ENCODE data around the gene CHD3. TPM values are rescaled to one million over a fixed set of nuclear protein-coding genes. Genes with fewer than 3 reads are reported as not detected.
A peak's percentile ranks its signal among the peaks of the same experiment; 100 is the strongest.

CHD3 gene
- polyA plus RNA-seq, 1 donor = 66.1 TPM

DNA sequence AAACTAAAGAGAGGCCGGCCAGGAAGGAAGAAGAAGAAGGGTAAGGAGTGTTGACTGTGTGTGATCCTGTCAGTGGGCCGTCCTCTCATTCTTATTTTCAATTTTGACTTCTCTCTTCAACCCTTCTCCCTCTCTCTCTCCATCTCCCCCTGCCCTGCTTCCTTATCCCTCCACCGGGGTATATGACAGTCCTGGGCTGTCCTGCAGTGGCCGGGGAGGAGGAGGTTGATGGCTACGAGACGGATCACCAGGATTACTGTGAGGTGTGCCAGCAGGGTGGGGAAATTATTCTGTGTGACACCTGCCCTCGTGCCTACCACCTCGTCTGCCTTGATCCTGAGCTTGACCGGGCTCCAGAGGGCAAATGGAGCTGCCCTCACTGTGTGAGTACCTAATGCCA lies 5.6 kb downstream of the CHD3 start:
- no peak for DNase-seq (ENCODE audit: low read depth)

DNA sequence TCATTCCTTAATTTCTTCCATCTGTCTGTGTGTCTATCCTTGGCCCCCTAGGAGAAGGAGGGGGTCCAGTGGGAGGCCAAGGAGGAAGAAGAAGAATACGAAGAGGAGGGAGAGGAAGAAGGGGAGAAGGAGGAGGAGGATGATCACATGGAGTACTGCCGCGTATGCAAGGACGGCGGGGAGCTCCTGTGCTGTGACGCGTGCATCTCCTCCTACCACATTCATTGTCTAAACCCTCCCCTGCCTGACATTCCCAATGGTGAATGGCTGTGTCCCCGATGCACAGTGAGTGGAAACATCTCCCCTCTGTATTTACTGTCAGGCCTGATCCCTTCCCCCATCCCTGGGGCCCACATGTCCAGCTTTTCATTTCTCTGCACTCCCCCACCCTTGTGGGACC lies 6.3 kb downstream of the CHD3 start:
- DNase-seq (ENCODE audit: low read depth) = no peak

DNA sequence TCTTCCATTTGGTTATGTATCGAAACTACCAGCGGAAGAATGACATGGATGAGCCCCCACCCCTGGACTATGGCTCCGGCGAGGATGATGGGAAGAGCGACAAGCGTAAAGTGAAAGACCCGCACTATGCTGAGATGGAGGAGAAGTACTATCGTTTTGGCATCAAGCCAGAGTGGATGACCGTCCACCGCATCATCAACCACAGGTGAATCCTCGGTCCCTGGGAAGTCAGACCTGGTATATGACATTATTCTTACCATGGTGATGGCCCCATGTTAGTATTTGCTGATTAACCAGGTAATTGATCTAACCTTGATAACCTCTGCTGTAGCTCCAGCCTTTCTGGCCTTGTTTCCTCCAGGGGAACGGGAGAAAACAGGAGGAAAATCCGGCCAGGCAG lies 8.5 kb downstream of the CHD3 start:
- DNase-seq (ENCODE audit: low read depth) = no peak

DNA sequence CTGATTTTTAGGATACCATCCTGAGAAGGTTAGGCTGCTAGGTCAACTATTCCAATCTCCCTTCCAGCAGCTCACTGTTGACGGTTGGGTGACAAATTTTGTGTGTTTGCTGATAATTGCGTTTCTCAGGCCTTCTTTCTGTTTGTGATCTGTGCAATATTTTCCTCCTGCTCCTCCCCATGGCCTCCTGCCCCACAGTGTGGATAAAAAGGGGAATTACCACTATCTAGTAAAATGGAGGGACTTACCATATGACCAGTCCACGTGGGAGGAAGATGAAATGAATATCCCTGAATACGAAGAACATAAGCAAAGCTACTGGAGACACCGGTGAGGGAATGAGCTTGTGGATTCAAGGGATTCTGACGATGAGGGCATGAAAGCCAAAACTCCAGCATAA lies 9.2 kb downstream of the CHD3 start:
- no peak for DNase-seq (ENCODE audit: low read depth)

DNA sequence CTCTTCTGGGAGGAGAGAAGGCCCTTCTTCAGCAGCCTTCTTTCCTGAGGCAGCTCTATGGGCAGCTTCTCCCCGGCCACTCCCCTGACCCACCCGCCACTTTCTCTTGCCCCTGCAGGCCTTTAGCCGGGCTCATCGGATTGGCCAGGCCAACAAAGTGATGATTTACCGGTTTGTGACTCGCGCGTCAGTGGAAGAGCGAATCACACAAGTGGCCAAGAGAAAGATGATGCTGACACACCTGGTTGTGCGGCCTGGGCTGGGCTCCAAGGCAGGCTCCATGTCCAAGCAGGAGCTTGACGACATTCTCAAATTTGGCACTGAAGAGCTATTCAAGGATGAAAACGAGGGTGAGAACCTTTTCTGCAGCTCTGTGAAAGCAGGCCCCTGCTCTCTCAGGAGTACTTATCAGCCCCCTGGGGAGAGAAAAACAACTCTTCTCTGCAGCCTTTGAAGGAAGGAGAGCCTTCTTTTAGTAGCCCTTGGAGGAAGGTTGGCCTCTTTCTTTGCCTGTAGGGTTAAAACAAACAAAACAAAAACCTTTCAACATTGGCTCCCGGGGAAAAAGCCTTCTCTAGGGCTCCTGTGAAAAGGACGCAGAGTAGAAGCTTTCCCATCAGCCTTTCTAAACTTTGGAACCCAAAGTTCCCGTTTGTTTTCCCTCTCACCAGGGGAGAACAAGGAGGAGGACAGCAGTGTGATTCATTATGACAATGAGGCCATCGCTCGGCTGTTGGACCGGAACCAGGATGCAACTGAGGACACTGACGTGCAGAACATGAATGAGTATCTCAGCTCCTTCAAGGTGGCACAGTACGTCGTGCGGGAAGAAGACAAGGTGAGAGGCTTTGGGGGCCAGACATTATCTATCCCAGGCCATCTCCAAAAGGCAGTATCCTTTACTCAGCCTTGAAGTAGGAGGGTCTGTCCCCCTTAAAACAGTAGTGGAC lies 14.8 kb downstream of the CHD3 start:
- DNase-seq (ENCODE audit: low read depth) = no peak

DNA sequence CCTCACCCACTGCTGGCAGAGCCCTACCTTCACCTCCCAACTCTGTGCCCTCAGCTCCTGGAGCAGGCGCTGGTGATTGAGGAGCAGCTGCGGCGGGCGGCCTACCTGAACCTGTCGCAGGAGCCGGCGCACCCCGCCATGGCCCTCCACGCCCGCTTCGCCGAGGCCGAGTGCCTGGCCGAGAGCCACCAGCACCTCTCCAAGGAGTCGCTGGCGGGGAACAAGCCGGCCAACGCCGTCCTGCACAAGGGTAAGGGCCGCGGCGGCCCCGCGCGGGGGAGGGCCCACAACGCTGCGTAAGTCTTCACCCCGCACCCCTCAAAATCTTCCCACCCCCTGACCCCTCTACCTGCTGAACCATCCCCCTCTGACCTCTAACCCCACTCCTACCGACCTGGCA lies 20.5 kb downstream of the CHD3 start:
- DNase-seq (ENCODE audit: low read depth) = no peak

DNA sequence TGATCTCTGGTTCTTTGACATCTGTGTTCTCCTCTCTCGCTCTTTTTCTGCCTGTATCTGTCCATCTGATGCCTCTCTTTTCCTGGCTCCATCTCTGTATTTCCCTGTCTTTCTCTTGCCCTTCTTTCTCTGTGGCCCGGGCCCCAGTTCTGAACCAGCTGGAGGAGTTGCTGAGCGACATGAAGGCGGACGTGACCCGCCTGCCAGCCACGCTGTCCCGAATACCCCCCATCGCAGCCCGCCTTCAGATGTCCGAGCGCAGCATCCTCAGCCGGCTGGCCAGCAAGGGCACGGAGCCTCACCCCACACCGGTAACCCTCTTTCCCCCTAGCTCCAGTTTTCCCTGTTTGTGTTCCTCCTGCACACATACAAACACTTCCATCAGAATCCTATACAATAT lies 21.7 kb downstream of the CHD3 start:
- DNase-seq (ENCODE audit: low read depth) = no peak

DNA sequence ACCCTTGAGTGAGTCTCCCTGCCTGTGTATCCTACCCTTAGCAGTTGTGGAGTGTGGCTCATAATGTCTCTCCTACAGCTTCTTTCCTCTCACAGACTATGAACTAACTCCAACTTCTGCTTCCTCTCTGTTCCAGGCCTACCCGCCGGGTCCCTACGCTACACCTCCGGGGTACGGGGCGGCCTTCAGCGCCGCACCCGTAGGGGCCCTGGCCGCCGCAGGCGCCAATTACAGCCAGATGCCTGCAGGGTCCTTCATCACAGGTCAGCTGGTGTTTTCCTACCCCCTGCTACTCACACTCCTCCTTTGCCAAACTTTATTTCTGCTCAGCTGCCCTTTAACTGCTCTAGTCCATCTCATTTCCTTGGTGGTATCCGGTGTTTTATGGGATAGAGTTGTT lies 22.1 kb downstream of the CHD3 start:
- no peak for DNase-seq (ENCODE audit: low read depth)

DNA sequence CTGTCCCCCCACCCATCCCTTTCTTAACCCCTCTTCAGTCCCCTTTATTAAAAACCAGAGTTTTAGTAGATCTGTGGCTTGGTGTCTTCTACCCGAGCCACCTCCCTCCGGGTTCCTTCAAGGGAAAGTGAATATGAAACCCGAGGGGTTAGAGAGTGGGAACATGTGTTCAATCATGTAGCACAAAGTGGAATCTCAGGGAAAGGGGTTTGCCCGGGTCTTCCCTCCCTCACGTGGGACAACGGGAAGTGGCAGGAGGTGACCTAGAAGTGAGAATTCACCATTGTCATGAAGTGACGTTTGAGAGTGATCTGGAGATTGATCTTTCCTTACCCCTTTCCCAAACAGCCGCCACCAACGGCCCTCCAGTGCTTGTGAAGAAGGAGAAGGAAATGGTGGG lies 22.5 kb downstream of the CHD3 start:
- DNase-seq (ENCODE audit: low read depth) = no peak

DNA sequence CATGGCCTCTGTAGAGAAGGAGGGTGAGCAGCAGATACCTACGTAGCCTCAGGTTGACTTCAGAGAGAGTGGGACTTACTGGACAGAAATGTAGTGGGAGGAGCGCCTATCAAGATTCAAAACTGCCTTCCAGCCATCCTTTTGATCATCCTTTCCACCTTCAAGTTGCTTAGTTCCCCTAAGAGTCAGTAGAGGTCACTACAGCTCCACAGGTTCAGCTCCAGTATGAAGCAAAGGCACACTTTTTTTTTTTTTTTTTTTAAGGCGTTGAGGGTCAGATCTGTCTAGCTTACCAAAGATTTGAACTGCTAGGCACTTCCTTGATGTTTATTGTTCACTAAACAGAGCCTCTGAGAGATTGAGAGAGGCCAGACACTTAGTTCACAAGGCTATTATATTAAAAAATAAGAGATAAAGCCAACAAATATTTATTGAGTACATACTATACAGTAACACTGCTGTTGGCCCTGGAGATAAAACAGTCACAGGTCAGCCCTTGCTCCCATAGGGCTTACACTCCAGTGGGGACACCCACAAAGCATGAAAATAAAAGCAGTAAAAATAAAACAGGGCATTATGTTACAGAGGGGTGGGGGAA lies 24.4 kb downstream of the CHD3 start:
- DNase-seq (ENCODE audit: low read depth) = no peak

DNA sequence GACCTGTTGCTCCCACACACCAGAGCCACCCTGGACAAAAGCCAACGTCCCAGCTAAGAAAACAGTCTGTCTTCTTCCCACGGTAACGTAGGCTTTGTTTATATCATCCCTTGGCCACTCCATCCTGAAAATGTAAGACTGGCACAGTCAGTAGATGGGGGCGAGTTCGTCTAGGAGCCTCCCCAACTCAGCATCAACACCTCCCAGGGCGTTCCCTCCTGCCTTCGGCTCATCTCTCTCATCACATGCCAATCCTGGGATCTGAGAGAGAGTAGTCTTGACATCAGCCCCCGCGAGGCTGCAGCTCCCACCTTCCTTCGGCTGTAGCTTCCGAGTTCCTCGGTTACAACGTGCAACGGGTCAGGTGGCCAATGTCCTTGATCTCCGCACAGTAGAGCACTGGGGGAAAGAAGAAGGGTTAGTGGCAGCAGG lies 26.6 kb downstream of the CHD3 start:
- no peak for DNase-seq (ENCODE audit: low read depth)

DNA sequence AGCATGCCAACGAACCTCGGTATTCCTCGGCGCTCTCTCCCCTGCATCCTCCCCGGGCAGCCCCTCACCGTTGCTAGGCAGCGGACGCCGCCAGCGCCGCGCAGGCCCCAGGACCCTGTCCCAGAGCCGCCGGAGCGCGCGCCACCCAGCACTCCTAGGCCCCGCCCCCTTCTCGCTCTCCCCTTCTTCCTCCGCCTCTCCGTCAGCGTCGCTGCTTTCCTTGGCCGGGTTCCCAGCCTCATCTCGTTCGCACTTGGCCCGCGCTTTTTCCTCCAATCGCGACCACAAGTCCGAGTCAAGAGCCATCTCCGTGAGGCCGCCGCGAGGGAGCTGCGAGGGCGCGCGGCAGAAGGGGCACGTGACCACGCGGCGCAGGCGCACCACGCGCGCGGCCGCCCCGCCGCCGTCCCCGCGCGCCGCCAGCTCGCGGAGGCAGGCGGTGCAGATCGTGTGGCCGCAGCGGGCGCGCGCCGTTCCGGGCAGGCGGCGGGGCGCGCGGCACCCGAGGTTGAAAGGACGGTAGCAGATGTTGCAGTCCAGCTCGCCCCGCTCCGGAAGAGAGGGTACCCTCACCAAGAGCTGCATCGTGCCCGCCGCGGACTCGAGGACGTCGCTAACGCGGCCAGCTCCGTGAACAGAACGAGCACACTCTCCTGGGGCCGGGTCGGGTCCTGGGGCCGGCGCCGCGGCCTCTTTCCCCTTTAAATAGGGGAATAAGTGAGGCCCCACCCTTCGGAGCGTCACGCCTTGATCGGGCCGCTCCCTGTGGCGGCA lies 27.2 kb downstream of the CHD3 start, which contains the start of gene RNF227:
Gene RNF227, minus strand, starts transcription at position 679 of the 774 bp plus-strand sequence. Its CDS starts 94 bp downstream, at position 585.
- peak; percentile 84 for DNase-seq (ENCODE audit: low read depth)

DNA sequence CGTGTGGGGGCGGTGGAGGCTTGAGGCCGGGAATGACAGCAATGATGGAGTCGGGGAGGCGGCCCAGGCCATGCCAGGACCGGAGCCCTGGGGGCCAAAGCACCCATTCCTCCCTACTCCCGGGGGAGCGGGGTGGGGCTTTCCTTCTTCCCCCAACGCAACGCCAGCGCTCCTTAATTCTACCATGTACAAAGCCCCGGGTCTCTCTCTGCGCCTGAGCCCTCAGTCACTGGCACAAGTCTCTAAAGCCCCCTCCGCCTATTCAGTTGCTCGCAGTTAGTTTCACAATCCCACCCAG lies 27.7 kb downstream of the CHD3 start:
- no peak for DNase-seq (ENCODE audit: low read depth)

DNA sequence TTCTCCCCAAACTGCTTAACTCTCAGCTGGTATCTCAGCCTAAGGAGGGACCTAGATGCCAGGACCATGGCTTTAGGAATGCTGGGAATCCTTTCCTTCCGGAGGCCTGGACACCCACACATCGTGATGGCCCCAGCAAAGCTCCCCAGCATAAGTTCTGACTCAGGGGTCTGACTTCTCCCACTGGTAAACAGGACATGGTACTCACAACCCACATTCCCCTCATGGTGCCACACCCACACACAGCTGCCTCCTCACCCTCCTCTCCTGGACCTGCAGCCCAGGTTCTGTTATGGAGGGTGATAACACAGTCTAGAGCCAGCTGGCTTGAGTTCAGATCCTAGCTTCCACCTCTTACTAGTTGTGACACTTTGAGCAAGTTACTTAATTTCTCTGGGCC lies 28.2 kb downstream of the CHD3 start:
- DNase-seq (ENCODE audit: low read depth) = no peak

DNA sequence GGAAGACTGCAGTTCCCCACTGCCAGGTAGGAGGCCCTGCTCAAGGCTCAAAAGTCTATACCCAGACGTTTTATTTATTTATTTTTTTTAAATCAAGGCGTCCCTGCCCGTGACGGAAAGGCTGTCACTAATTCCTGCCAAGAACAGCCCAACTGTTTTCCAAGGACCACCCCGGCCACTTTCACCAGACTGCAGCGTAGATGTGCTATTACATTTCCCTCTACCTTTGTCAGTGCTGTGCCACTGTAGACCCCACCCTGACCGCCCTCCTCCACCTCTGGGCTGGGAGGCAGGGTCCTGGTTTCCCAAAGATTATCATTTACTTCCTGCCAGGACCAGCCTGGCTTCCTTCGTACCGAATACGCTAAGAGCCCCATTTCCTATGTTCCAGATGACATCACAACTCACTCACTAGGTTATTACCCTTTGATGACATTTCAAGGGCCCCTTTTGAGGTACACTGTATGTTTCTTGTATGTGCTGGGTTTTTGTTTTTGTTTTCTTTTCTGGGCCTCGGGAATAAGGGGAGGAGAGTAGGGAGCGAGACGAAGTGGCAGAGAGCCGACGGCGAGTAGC lies 33.8 kb downstream of the CHD3 start:
- DNase-seq (ENCODE audit: low read depth) = no peak

DNA sequence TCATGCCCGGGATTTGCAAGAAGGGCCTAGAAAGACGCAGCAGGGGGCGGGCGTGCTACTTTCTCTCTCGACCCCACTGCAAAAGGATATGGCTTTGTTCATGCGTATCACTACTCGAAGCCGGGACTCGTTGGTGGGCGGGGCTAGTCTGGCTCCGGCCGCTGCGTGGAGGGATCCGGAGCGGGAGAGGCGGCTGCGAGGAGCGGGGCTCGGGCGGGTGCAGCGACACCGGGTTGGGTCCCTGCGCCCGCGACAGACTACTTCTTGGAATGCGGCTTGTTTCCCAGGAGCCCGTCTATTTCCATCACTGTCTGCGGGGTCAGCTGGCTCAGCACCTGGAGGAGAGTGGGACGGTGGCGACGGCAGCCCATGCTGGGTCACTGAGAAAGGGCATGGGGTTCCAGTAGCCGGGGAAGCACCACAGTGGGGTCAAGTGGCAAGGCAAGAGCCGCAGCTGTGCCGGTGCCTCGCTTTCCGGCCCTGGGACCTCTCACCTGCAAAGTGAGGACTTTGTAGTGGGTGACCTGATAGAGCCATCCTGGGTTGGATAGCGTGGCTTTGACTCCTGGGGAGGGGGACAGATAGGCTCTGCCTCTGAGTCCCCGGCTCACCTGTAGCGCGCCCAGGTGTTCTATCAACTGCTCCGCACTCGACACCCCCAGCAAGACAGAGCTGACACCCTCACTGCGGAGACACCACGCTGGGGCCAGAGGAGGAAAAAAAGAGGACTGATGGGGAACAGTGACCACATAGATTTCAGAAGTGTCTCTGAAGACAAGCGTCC lies 34.4 kb downstream of the CHD3 start:
- no peak for DNase-seq (ENCODE audit: low read depth)

DNA sequence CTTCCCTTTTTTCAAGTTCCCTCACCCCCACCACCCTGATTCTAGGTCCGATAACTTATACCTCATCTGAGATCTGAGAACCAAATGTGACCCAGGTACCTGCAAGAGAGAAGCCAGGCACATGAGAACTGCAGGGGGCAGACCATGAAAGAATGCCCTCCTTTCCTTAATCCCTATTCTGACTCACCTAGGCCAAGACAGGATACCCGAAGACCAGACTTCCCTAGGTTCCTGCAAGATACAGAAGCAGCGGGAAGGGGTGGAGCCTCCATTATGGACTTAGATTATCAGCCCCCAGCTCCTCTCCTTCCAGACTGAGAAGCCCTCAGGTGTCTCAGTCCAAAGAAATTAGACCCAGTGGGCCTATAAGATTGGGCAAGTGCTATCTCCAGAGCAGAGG lies 39.0 kb downstream of the CHD3 start:
- DNase-seq (ENCODE audit: low read depth) = no peak

DNA sequence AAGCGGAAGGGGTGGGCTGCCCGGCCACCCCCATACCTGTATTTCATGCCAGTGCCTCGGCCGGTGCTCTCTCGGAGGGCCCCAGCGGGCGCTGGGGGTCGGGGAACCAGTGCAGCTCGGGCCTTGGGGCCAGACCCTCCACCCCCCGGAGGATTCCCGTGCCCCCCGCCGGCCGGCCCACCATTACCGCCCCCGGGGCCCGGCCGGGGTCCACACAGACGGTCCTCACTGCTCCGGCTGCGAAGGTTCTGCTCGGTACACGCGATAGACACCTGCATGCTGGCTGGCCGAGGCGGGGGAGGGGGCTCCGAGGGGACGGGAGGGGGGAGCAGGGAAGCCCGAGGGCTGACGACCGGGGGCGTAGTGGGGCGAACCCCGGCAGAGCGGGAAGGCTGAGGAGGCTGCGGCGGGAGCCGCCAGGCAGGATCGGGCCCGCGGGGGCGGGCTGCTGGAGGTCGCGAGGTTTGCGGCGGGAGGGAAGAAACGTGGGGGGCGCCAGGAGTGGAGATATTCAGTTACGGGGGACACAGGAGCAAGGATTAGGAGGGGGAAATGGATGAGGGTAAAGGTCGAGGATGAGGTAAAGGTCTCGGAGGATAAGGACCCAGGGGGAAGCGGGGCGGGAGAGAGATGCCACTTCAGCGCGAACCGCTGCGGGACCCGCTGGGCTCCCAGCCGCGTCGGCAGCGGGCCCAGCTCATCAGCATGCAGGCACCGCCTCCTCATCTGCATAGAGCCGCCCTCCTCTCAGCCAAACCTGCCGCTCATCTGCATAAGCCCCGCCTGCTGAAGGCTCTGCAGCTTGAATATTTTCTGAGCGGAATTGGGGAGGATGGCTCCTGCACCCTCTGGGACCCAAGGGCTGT lies 40.8 kb downstream of the CHD3 start, which contains the start of gene KCNAB3:
Gene KCNAB3, minus strand, starts transcription at position 699 of the 866 bp plus-strand sequence. Its CDS starts 421 bp downstream, at position 278.
- DNase-seq (ENCODE audit: low read depth) = no peak

DNA sequence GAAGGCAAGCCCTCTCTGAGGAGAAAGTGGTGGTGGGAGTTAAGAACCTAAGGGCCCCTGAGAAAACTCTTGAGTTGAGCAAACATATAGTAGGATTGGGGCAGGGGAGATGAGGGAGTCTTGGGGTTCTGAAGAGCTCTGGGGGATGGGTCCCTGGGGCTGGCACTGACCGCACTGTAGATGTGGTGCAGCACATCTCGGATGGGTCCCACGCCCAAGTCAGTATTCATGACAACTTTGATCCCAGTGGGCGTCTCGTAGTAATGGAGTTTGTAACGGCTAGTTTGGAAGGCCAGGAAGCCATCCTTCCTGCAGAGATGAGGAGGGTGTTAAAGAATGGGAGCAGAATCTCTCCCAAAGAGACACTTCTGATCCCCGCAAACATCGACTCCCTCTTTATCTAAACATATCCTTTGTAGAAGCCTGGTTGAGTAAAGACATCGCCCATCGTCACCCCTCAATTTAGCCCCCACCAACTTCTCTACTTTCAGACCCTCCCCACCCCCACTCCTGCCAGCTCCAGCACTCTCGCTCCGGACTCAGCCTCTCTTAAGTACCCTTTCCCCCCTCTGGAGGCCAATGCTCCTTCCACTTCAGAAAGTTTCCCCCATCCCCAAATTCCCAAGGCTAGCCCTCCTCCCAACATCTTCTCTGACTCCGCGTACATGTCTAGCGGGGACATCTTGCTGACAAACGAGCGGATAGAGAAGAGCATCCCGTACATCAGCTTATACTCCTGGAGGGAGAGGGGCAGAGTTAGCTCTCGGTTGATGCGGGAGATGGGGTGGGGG lies 42.4 kb downstream of the CHD3 start:
- DNase-seq (ENCODE audit: low read depth) = no peak
